Osteoblast (primary cell): ENCODE measurements around the gene PMPCA. TPM values are rescaled to one million over a fixed set of nuclear protein-coding genes. Genes with fewer than 3 reads are reported as not detected.

Experiments
- DNase-seq: peaks from one replicate; pipeline ENCODE4 v3.0.0; 2011; ENCODE audit warnings: low spot score, mixed read lengths; ENCODE audit not compliant: insufficient read length; ENCODE audit errors: missing footprints
- H2AFZ ChIP-seq: 2 replicates; pipeline ENCODE4 v1.6.0; 2011; ENCODE audit warnings: mild to moderate bottlenecking, low read length
- H3K27ac ChIP-seq: 2 replicates; pipeline ENCODE4 v1.5.1; 2011; ENCODE audit warnings: mild to moderate bottlenecking, low read depth, low read length, moderate library complexity
- H3K27me3 ChIP-seq: 2 replicates; pipeline ENCODE4 v1.6.0; 2012; ENCODE audit warnings: mild to moderate bottlenecking, control low read depth, inconsistent platforms, low read length, moderate library complexity; ENCODE audit not compliant: insufficient read depth
- H3K36me3 ChIP-seq: 2 replicates; pipeline ENCODE4 v1.5.1; 2011; ENCODE audit warnings: mild to moderate bottlenecking, low read length, control low read depth, moderate library complexity; ENCODE audit not compliant: insufficient read depth
- H3K4me1 ChIP-seq: 2 replicates; pipeline ENCODE4 v1.5.1; 2011; ENCODE audit warnings: mild to moderate bottlenecking, low read length, control low read depth, moderate library complexity; ENCODE audit not compliant: insufficient read depth
- H3K4me2 ChIP-seq: 2 replicates; pipeline ENCODE4 v1.6.0; 2011; ENCODE audit warnings: mild to moderate bottlenecking, low read length; ENCODE audit not compliant: insufficient read depth
- H3K4me3 ChIP-seq: fragments of 200-600 bp; sonication (generic); 3 replicates; pipeline ENCODE4 v1.5.1; 2012; ENCODE audit warnings: mild to moderate bottlenecking, low read length, inconsistent platforms; ENCODE audit not compliant: insufficient read depth
- H3K79me2 ChIP-seq: 2 replicates; pipeline ENCODE4 v1.6.0; 2012; ENCODE audit warnings: mild to moderate bottlenecking, low read length, control low read depth, inconsistent platforms; ENCODE audit not compliant: insufficient read depth
- H3K9me3 ChIP-seq: 2 replicates; pipeline ENCODE4 v1.5.1; 2011; ENCODE audit warnings: low read depth, low read length, control low read depth
- H4K20me1 ChIP-seq: 2 replicates; pipeline ENCODE4 v1.6.0; 2012; ENCODE audit warnings: mild to moderate bottlenecking, low read length, control low read depth; ENCODE audit not compliant: insufficient read depth
- total RNA-seq: library from RNA; depleted of rRNA; stranded (reverse); fragments of >200 nt; gene quantifications from 2 replicates; pipeline ENCODE4 v1.2.3, GENCODE V29; 2012
- TF ChIP-seq, protein P1 (sequence below): IDR thresholded peaks from 2 replicates; pipeline ENCODE4 v1.5.1; 2011; ENCODE audit warnings: mild to moderate bottlenecking, low read depth, low read length, moderate library complexity; ENCODE audit errors: extremely low read depth

Gene PMPCA
- total RNA-seq, 1 donor: 39.1 TPM

DNA sequence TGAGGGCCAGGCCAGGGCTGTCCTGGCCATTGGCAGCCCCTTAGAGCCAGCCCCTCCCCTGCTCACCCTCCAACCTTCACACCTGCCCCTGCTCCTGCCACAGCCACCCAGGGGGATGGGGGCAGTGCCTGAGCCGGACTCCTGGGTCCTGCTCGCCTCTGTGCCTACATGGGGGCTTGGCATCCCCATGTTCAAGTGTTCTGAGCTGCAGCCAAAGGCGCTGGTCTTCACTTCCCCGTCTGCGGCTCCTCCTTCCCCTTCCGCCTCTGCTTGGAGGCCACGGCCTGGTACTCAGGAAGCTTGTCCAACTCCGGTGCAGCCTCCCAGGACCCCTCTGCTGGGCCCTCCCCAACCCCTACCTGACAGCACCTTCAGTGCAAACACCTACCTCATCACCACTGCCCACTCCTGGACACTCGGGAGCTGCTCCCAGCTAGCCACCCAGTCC is 44.7 kb upstream of the PMPCA start:
- Histone ChIP-seq H4K20me1 (peaks cover 10% of the 10 kb centered on the region), H3K9me3 (no peaks in the 10 kb centered on the region), H3K4me2 (no peak overlapping the region), H2AFZ (no peak overlapping the region), H3K27me3 (no peaks in the 10 kb centered on the region), H3K79me2 (peaks cover 12% of the 10 kb centered on the region), H3K27ac (no peak overlapping the region), H3K4me1 (peaks cover 20% of the 10 kb centered on the region), H3K4me3 (no peak overlapping the region), H3K36me3 (no peaks in the 10 kb centered on the region)
- no peak for DNase-seq
- TF ChIP-seq, protein P1, sequence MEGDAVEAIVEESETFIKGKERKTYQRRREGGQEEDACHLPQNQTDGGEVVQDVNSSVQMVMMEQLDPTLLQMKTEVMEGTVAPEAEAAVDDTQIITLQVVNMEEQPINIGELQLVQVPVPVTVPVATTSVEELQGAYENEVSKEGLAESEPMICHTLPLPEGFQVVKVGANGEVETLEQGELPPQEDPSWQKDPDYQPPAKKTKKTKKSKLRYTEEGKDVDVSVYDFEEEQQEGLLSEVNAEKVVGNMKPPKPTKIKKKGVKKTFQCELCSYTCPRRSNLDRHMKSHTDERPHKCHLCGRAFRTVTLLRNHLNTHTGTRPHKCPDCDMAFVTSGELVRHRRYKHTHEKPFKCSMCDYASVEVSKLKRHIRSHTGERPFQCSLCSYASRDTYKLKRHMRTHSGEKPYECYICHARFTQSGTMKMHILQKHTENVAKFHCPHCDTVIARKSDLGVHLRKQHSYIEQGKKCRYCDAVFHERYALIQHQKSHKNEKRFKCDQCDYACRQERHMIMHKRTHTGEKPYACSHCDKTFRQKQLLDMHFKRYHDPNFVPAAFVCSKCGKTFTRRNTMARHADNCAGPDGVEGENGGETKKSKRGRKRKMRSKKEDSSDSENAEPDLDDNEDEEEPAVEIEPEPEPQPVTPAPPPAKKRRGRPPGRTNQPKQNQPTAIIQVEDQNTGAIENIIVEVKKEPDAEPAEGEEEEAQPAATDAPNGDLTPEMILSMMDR: no peak

DNA sequence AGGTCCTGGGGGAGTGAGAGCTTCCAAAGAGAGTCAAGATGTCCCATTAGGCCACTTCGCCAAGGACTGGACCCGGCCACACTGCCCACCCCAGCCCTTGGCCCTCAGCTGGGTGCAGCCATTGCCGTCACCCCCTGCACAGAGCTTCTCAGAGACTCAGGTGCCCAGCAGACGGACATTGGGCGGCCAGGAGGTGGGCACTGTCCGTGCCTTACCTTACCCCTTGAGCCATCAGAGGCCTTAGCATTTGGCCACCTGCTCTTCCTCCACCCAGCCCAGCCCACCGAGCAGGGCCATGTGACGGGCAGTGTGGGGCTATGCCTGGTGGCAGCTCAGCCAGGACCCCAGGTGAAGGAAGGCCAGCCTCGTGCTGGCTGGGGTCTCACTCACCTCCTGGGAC is 43.6 kb upstream of the PMPCA start:
- Histone ChIP-seq H3K9me3 (no peaks in the 10 kb centered on the region), H3K27me3 (no peaks in the 10 kb centered on the region), H3K27ac (no peak overlapping the region), H3K79me2 (peaks cover 12% of the 10 kb centered on the region), H3K4me3 (no peak overlapping the region), H3K4me2 (no peak overlapping the region), H4K20me1 (peaks cover 10% of the 10 kb centered on the region), H2AFZ (no peak overlapping the region), H3K4me1 (peaks cover 13% of the 10 kb centered on the region), H3K36me3 (no peaks in the 10 kb centered on the region)
- TF ChIP-seq, protein P1: no peak
- DNase-seq: no peak

DNA sequence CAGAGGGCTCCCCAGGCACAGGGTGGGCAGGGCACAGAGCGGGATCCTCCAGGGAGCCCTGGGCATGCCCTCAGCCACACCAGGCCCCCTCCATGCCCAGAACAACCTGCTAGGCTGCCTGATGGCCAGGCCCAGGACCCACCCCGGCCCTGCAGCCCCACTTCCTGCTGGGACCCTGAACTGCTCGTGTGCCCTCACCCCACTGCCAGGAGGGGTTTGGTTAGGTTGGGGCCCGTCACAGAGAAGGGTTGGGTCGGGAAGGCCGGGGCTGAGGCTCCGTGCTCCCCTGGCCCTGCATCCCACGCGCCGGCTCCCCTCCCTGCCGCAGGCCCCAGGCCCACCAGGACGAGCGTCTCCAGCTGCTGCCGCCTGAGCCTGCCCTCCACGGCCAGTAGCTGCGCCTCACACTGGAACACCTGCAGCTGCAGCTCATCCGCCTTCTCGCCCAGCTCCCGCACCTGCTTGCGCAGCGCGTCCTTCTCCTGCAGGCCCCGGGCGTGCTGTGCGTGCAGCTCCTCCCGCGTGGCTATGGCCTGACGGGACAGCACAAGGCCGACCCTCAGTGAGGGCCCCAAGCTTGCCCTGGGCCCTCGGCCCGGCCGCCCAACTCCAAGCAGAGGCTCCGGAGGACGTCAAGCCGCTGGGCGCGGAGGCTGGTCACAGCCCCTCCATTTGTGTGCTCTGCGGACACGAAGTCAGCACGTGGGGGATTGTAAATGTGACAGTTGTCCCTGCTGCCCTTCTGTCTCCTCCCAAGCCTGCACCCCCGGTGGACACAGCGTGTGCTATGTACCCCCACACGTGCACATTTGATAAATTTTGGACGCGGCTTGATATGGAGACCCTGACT is 42.9 kb upstream of the PMPCA start:
- Histone ChIP-seq H3K79me2 (peaks cover 12% of the 10 kb centered on the region), H2AFZ (no peak overlapping the region), H3K27me3 (no peaks in the 10 kb centered on the region), H3K4me1 (peaks cover 15% of the 10 kb centered on the region), H3K4me2 (no peak overlapping the region), H3K36me3 (no peaks in the 10 kb centered on the region), H3K9me3 (no peaks in the 10 kb centered on the region), H3K4me3 (no peak overlapping the region), H3K27ac (no peak overlapping the region), H4K20me1 (peaks cover 10% of the 10 kb centered on the region)
- no peak for DNase-seq
- TF ChIP-seq, protein P1: no peak

DNA sequence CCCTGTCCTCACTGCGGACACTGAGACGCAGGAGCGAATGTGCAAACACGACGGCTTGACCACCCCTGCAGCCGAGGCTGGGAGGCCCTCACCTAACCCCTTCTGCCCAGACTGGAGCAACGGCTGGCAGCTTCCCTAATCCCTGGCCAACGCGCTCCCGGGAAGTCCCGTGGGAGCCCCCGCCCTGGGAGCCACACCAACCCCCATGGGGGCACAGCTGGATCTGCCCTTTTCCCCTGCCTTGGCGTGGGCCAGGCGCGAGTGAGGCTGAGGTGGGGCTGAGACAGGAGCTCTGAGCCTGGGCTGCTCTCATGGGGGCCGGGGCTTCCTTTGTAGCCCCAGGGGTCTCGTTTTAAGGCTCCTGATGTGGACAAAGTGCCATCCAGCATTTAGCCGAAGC is 42.3 kb upstream of the PMPCA start:
- TF ChIP-seq, protein P1: no peak
- H3K27ac ChIP-seq: no peak overlapping the region
- no peaks in the 10 kb centered on the region for H3K36me3 ChIP-seq
- peaks cover 12% of the 10 kb centered on the region for H3K79me2 ChIP-seq
- H2AFZ ChIP-seq: no peak overlapping the region
- H3K4me2 ChIP-seq: no peak overlapping the region
- no peak overlapping the region for H3K4me3 ChIP-seq
- no peaks in the 10 kb centered on the region for H3K27me3 ChIP-seq
- no peaks in the 10 kb centered on the region for H3K9me3 ChIP-seq
- H4K20me1 ChIP-seq: peaks cover 10% of the 10 kb centered on the region
- DNase-seq: no peak
- H3K4me1 ChIP-seq: peaks cover 17% of the 10 kb centered on the region
